ENCODE measurements around the gene HERC3.

HERC3 gene

DNA sequence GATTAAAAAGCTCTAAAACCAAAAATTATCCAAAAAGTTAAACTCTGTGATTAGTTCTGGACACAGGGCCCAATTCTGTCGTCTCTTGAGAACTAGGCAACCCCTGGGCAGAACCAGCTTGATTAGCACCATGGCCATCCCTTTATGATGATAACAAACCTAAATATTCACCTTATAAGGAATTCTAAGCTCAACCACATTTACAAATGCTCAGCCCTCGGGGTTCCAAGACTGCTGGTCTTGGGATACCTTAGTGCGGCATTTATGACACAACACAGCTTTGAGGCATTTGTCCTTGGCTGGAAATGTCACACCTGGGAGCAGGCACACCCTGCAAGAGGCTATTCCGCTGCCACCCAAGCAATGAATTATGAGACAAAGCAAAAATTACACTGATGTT lies 132.9 kb downstream of the HERC3 start:
- H3K36me3 ChIP-seq (ENCODE audit: control insufficient read depth, low read depth, low read length) = peaks cover 24% of the 10 kb centered on the region
- no peak overlapping the region for H3K4me3 ChIP-seq (ENCODE audit: low read length)
- no peaks in the 10 kb centered on the region for H3K9me3 ChIP-seq (ENCODE audit: control insufficient read depth, low read depth, low read length)
- no peak overlapping the region for H3K9ac ChIP-seq (ENCODE audit: low read length)
- H3K27me3 ChIP-seq (ENCODE audit: control insufficient read depth, insufficient read depth, low read length) = no peaks in the 10 kb centered on the region
- H3K27ac ChIP-seq (ENCODE audit: low read length) = peak overlapping the region; percentile 62
- peaks cover 11% of the 10 kb centered on the region for H3K4me1 ChIP-seq (ENCODE audit: control insufficient read depth, low read depth, low read length)

DNA sequence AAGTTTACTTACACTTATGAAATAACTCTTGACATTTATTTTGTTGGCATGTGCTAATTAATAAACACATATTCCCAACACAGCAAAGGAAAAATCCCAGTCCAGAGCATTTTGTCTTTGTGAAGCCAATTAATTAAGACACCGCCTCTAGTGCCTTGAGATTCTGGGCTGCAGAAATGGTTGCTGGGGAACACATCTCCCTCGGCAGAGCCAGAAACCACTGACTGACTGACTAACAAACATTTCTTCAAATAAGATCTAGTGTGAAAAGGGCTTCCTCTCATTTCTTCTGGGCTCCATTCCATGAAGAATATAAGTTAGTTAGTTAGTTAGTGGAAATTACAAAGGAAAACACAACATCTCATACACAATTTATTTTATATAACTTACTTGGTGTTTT lies 133.7 kb downstream of the HERC3 start:
- no peaks in the 10 kb centered on the region for H3K27me3 ChIP-seq (ENCODE audit: control insufficient read depth, insufficient read depth, low read length)
- no peak overlapping the region for H3K27ac ChIP-seq (ENCODE audit: low read length)
- no peak overlapping the region for H3K9ac ChIP-seq (ENCODE audit: low read length)
- no peak overlapping the region for H3K4me3 ChIP-seq (ENCODE audit: low read length)
- H3K36me3 ChIP-seq (ENCODE audit: control insufficient read depth, low read depth, low read length) = peaks cover 30% of the 10 kb centered on the region
- H3K9me3 ChIP-seq (ENCODE audit: control insufficient read depth, low read depth, low read length) = no peaks in the 10 kb centered on the region
- peaks cover 11% of the 10 kb centered on the region for H3K4me1 ChIP-seq (ENCODE audit: control insufficient read depth, low read depth, low read length)

DNA sequence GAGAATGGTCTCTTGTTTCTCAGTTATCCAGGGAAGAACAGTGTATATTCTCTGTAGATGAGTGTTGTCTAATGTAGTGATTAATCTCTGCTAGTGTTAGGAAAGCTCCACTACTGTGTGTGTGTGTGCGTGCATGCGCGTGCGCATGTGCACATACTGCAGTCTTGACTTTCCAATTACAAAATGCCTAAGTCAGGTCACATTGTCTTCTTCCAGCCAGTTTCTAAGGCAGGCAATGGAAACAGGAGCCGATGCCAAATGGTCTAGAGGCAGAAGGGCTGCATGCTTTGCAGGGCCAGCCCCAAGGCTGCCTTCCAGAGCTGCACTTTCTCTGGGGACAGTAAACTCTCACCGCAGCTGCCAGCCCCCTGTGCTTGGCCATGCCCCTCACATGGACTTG lies 135.9 kb downstream of the HERC3 start:
- Histone ChIP-seq H3K27ac (ENCODE audit: low read length) (no peak overlapping the region), H3K4me3 (ENCODE audit: low read length) (no peak overlapping the region), H3K9me3 (ENCODE audit: control insufficient read depth, low read depth, low read length) (no peaks in the 10 kb centered on the region), H3K27me3 (ENCODE audit: control insufficient read depth, insufficient read depth, low read length) (no peaks in the 10 kb centered on the region), H3K4me1 (ENCODE audit: control insufficient read depth, low read depth, low read length) (peaks cover 11% of the 10 kb centered on the region), H3K9ac (ENCODE audit: low read length) (no peak overlapping the region), H3K36me3 (ENCODE audit: control insufficient read depth, low read depth, low read length) (peaks cover 30% of the 10 kb centered on the region)

DNA sequence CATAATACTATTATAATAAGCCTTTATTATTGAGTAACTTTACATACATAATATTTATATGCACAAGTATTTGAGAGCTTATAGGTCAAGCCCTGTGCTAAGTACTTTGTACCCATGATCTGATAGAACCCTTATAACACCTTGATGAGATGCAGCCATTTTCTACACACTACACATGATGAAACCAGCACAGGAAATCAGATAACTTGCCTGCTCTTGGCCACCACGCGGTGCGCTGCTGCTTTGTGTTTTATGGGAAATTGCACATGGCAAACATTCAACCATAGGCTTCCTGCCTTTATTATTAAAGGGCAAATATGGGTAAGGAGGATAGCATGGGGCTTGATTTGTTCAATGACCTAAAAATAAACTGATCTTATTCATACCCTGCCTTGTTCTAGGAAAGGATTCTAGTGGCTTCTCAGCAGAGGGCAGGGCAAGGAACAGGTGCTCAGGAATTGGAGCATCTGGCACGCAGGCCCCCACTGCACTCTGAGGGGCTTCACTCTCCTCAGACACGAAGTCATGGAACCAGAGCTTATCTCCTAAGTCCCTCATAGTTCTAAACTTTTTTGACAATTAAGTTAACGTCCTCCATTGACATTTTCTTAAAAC lies 137.0 kb downstream of the HERC3 start:
- Histone ChIP-seq H3K36me3 (ENCODE audit: control insufficient read depth, low read depth, low read length) (peaks cover 30% of the 10 kb centered on the region), H3K4me3 (ENCODE audit: low read length) (no peak overlapping the region), H3K27ac (ENCODE audit: low read length) (no peak overlapping the region), H3K9ac (ENCODE audit: low read length) (no peak overlapping the region), H3K27me3 (ENCODE audit: control insufficient read depth, insufficient read depth, low read length) (no peaks in the 10 kb centered on the region), H3K9me3 (ENCODE audit: control insufficient read depth, low read depth, low read length) (no peaks in the 10 kb centered on the region), H3K4me1 (ENCODE audit: control insufficient read depth, low read depth, low read length) (peaks cover 11% of the 10 kb centered on the region)

DNA sequence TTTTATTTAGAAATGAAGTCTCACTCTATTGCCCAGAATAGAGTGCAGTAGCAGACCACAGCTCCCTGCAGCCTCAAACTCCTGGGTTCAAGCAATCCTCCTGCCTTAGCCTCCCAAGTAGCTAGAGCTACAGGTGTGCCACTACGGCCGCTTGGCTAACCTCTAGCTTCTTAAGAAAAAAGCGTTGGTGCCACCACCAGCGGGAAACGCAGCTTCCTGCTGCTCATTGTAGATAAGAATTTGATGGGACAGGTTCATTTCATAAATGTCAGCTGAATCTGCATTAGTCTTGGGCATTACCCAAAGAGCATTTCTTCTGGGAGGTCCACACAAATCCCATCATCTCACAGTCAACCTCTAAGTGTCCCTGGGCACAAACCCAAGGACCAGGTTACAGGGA lies 138.5 kb downstream of the HERC3 start:
- H3K36me3 ChIP-seq (ENCODE audit: control insufficient read depth, low read depth, low read length) = peaks cover 30% of the 10 kb centered on the region
- H3K9me3 ChIP-seq (ENCODE audit: control insufficient read depth, low read depth, low read length) = no peaks in the 10 kb centered on the region
- no peak overlapping the region for H3K4me3 ChIP-seq (ENCODE audit: low read length)
- H3K4me1 ChIP-seq (ENCODE audit: control insufficient read depth, low read depth, low read length) = peaks cover under 1% of the 10 kb centered on the region
- H3K27ac ChIP-seq (ENCODE audit: low read length) = no peak overlapping the region
- no peak overlapping the region for H3K9ac ChIP-seq (ENCODE audit: low read length)
- no peaks in the 10 kb centered on the region for H3K27me3 ChIP-seq (ENCODE audit: control insufficient read depth, insufficient read depth, low read length)

DNA sequence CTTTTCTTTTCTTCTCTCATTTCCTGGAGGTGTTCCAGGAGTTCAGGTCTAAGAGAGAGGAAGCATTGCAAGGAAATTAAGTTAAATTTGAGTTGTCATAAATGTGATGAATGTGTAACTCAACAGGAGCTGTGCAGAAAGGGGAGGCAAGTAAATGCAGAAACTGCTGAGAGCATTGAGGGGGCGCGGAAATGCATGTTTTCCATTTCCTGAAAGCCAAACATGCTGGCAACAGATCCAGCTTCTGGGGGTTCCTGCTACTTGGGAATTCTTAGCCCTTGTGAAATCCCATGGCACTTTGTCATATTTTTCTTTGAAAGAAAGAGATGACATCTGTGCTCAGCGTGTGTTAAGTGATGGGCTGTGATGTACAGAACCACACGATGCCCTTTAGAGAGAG lies 139.1 kb downstream of the HERC3 start:
- Histone ChIP-seq H3K9me3 (ENCODE audit: control insufficient read depth, low read depth, low read length) (no peaks in the 10 kb centered on the region), H3K27me3 (ENCODE audit: control insufficient read depth, insufficient read depth, low read length) (no peaks in the 10 kb centered on the region), H3K27ac (ENCODE audit: low read length) (no peak overlapping the region), H3K4me1 (ENCODE audit: control insufficient read depth, low read depth, low read length) (no peaks in the 10 kb centered on the region), H3K4me3 (ENCODE audit: low read length) (no peak overlapping the region), H3K9ac (ENCODE audit: low read length) (no peak overlapping the region), H3K36me3 (ENCODE audit: control insufficient read depth, low read depth, low read length) (peaks cover 30% of the 10 kb centered on the region)

DNA sequence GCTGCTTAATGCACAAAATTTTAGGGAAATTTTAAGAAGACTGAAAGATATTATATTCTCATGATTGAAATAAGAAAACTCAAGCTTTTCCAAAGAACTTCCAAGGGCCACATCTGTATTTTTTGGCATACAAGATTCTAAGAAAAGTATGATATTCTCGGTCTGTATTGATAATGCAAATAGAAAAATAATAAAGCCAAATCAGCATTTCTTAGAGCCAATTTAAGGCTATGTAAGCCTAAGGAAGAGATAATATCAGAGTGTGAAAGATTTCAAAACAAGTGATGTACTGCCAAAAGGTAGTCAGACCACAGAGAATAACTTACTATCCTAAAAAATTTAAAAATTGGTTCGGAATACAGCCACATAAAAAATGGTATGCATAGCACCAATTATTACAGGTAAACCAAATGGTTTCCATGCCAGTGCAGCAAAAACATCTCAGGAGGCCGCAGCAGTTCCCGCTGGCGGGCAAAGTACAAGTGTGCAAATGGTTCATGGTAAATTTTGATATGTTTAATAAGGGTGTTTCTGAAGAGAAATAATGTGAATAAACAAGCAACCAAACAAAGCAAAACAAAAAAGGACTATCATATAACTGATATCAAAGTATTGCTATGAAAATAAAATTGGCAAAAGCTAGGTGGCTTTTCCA lies 140.6 kb downstream of the HERC3 start:
- Histone ChIP-seq H3K27me3 (ENCODE audit: control insufficient read depth, insufficient read depth, low read length) (no peaks in the 10 kb centered on the region), H3K9ac (ENCODE audit: low read length) (no peak overlapping the region), H3K36me3 (ENCODE audit: control insufficient read depth, low read depth, low read length) (peaks cover 18% of the 10 kb centered on the region), H3K4me3 (ENCODE audit: low read length) (no peak overlapping the region), H3K4me1 (ENCODE audit: control insufficient read depth, low read depth, low read length) (peaks cover 5% of the 10 kb centered on the region), H3K9me3 (ENCODE audit: control insufficient read depth, low read depth, low read length) (no peaks in the 10 kb centered on the region), H3K27ac (ENCODE audit: low read length) (no peak overlapping the region)

DNA sequence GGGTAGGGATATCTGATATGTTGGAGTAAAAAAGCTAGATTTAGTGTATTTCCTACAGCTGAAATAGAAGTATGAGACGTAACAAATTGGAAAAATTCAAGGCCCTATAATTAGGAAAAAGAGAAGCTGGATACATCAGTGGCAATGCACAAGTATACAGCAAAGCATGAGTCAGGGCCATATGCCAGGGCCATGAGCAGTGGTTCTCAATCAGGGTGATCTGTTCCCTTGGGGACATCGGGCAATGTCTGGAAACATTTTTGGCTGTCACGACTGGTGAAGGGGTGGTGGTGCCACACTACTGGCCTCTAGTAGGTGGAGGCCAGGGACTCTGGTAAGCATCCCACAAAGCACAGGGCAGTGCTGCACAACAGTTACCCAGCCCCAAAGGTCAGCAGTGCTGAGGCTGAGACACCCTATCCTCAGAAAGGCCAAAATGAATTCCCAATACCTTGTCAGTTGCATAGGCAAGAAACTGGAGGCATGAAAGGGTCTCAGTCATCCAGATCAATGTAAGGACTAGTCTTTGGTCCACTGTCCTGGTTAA lies 142.2 kb downstream of the HERC3 start:
- Histone ChIP-seq H3K4me3 (ENCODE audit: low read length) (no peak overlapping the region), H3K27me3 (ENCODE audit: control insufficient read depth, insufficient read depth, low read length) (no peaks in the 10 kb centered on the region), H3K36me3 (ENCODE audit: control insufficient read depth, low read depth, low read length) (peaks cover 7% of the 10 kb centered on the region), H3K27ac (ENCODE audit: low read length) (no peak overlapping the region), H3K9ac (ENCODE audit: low read length) (no peak overlapping the region), H3K9me3 (ENCODE audit: control insufficient read depth, low read depth, low read length) (no peaks in the 10 kb centered on the region), H3K4me1 (ENCODE audit: control insufficient read depth, low read depth, low read length) (peaks cover 16% of the 10 kb centered on the region)

DNA sequence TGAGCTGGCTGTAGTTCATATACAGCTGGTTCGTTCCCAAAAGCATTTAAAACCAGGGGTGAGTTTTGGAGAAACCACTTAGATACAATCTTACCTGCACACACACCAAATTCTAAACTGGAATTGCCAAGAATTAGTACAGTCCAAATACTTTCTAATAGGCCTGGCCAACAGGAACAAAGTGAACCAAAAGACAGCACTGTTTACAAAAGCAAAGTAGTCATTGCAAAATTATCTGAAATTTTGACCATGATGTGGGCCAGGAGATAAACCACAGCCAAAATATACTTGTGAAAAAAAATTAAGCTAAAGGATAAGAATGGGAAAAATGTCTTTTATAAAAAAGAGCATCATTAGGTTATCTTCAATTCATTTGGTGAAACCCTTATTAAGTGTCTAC lies 143.3 kb downstream of the HERC3 start:
- Histone ChIP-seq H3K36me3 (ENCODE audit: control insufficient read depth, low read depth, low read length) (peaks cover 4% of the 10 kb centered on the region), H3K27me3 (ENCODE audit: control insufficient read depth, insufficient read depth, low read length) (no peaks in the 10 kb centered on the region), H3K9me3 (ENCODE audit: control insufficient read depth, low read depth, low read length) (no peaks in the 10 kb centered on the region), H3K27ac (ENCODE audit: low read length) (no peak overlapping the region), H3K4me3 (ENCODE audit: low read length) (no peak overlapping the region), H3K4me1 (ENCODE audit: control insufficient read depth, low read depth, low read length) (peaks cover 16% of the 10 kb centered on the region), H3K9ac (ENCODE audit: low read length) (no peak overlapping the region)

DNA sequence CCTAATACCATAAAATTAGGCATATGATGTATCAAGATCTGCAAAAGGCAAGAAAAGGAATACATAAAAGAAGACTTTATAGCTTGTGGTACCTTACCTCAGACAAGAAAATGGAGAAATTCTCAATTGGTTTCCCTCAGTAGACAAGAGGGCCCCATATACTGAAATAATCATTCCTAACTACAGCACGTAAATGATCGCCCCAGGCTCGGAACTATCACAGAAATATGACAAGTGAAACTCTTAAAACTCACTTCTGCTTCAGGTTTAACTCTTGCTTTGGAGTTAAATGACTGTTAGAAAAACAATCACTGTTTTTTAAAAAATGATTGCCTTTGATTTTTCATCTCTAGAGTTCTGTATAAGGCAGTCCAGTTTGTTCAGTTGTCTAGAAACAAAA lies 144.0 kb downstream of the HERC3 start:
- Histone ChIP-seq H3K36me3 (ENCODE audit: control insufficient read depth, low read depth, low read length) (no peaks in the 10 kb centered on the region), H3K9ac (ENCODE audit: low read length) (no peak overlapping the region)

DNA sequence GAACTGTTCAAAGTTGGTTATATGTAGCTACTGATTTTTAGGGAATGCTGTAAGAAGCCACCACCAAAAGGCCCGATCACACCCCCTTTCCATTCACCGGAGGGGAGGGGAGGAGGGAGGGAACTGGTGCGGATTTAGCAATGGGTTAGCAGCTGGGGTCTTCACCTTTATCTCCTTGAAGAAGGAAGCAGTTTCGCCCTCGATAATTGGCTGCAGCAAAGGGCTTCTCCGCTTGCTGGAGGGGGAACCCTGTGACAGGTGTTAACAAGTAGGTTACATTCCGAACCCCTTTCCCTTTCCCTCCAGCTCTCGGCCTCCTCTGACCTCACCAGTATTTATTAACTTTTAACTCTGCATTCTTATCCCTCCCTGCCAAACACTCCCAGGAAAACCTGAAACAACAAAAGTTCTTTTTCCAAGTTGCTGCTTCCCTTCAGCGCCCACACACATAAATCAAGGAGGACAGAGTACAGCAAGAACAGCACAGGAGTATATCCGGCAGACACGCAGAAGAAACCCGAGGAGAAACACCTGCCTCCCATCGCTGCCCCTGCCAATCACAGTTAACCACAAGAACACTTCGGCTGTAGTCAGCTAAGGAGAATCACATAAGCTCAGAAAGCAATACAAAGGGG lies 145.1 kb downstream of the HERC3 start:
- Histone ChIP-seq H3K4me1 (ENCODE audit: control insufficient read depth, low read depth, low read length) (peaks cover 16% of the 10 kb centered on the region), H3K27me3 (ENCODE audit: control insufficient read depth, insufficient read depth, low read length) (no peaks in the 10 kb centered on the region)

More for the DNA sequence above, 144.0 kb downstream of the HERC3 start:
- no peak overlapping the region for H3K4me3 ChIP-seq (ENCODE audit: low read length)
- H3K27me3 ChIP-seq (ENCODE audit: control insufficient read depth, insufficient read depth, low read length) = no peaks in the 10 kb centered on the region
- no peak overlapping the region for H3K27ac ChIP-seq (ENCODE audit: low read length)
- H3K9me3 ChIP-seq (ENCODE audit: control insufficient read depth, low read depth, low read length) = no peaks in the 10 kb centered on the region
- peaks cover 16% of the 10 kb centered on the region for H3K4me1 ChIP-seq (ENCODE audit: control insufficient read depth, low read depth, low read length)

More for the DNA sequence above, 145.1 kb downstream of the HERC3 start:
- Histone ChIP-seq H3K36me3 (ENCODE audit: control insufficient read depth, low read depth, low read length) (no peaks in the 10 kb centered on the region), H3K4me3 (ENCODE audit: low read length) (no peak overlapping the region), H3K27ac (ENCODE audit: low read length) (no peak overlapping the region), H3K9me3 (ENCODE audit: control insufficient read depth, low read depth, low read length) (no peaks in the 10 kb centered on the region), H3K9ac (ENCODE audit: low read length) (no peak overlapping the region)
